HG02678 (cell line): ENCODE data around the gene ITGA11.

Experiments
- ATAC-seq: cut with Tn5 transposase; IDR thresholded peaks from one replicate; pipeline ENCODE4 v1.9.1; 2021; ENCODE audit warnings: mild to moderate bottlenecking, moderate library complexity; ENCODE audit not compliant: unreplicated experiment

The ITGA11 gene

GRCh38 chr15:68376447-68377060 is 55.4 kb downstream of the ITGA11 start:
- no peak for ATAC-seq

- no peak for ATAC-seq
These were observed 56.2 kb downstream of the ITGA11 start for GRCh38 chr15:68375716-68376220.

GRCh38 chr15:68375191-68375631 is 56.8 kb downstream of the ITGA11 start:
- ATAC-seq: no peak

GRCh38 chr15:68374168-68374745 is 57.7 kb downstream of the ITGA11 start:
- no peak for ATAC-seq

GRCh38 chr15:68373028-68373427 is 58.9 kb downstream of the ITGA11 start:
- no peak for ATAC-seq

GRCh38 chr15:68372291-68372811 is 59.6 kb downstream of the ITGA11 start:
- no peak for ATAC-seq

GRCh38 chr15:68371851-68372250 is 60.1 kb downstream of the ITGA11 start:
- ATAC-seq: no peak

- ATAC-seq: no peak
These were observed 60.8 kb downstream of the ITGA11 start for GRCh38 chr15:68371160-68371559.

GRCh38 chr15:68370768-68371151 is 61.2 kb downstream of the ITGA11 start:
- ATAC-seq: no peak

GRCh38 chr15:68369931-68370767 is 61.8 kb downstream of the ITGA11 start:
- ATAC-seq: no peak

- ATAC-seq: no peak
These were observed 63.1 kb downstream of the ITGA11 start for GRCh38 chr15:68368731-68369435.

GRCh38 chr15:68367992-68368391 is 64.0 kb downstream of the ITGA11 start:
- ATAC-seq: no peak

GRCh38 chr15:68367226-68367625 is 64.7 kb downstream of the ITGA11 start:
- ATAC-seq: no peak

- no peak for ATAC-seq
These were observed 65.6 kb downstream of the ITGA11 start for GRCh38 chr15:68366314-68366713.

- ATAC-seq: no peak
These were observed 66.2 kb downstream of the ITGA11 start for GRCh38 chr15:68365770-68366169.

- ATAC-seq: no peak
These were observed 66.7 kb downstream of the ITGA11 start for GRCh38 chr15:68365140-68365745.

GRCh38 chr15:68364660-68365035 is 67.3 kb downstream of the ITGA11 start:
- no peak for ATAC-seq

- ATAC-seq: no peak
These were observed 67.8 kb downstream of the ITGA11 start for GRCh38 chr15:68364028-68364659.

GRCh38 chr15:68363353-68363752 is 68.6 kb downstream of the ITGA11 start:
- ATAC-seq: no peak

GRCh38 chr15:68362537-68363126 is 69.3 kb downstream of the ITGA11 start:
- no peak for ATAC-seq
